IPS DF 19.7 (cell line): ENCODE measurements around the gene DMRT1.

ENCODE experiments used
- DNase-seq: peaks from one replicate; pipeline ENCODE4 v3.0.0-alpha.2; 2013; ENCODE audit warnings: low read depth, low spot score

DMRT1 gene

DNA sequence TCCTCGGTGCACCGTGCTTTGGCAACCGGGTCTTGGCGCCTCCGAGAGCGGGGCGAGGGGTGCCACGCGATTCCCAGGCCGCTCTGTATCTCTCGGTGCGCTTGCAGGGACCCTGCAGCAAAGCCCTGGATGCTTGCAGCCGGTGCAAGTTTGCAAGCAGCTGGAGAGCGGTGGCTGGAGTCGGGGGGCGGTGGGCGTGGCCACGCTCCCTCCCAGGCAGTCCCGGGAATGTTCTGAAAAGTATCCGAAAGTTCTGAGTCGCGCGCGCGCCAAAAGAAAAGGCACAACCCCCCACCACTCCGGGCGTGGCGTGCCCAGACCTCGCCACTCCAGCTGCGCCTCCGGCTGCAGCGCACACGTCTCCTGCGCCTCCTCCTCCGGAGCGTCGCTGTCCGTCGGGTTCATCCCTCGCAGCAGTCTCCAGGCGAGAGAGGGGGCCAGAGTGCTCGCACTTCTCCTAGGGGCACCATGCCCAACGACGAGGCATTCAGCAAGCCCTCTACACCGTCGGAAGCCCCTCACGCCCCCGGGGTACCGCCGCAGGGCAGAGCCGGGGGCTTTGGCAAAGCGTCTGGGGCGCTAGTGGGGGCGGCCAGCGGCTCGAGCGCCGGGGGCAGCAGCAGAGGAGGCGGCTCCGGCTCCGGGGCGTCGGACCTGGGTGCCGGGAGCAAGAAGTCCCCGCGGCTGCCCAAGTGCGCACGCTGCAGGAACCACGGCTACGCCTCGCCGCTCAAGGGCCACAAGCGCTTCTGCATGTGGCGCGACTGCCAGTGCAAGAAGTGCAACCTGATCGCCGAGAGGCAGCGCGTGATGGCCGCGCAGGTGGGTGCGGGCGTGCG is at the start of gene DMRT1:
DMRT1 (plus strand) TSS at position 327 of the 839 bp plus-strand sequence; CDS start at position 469, 142 bp downstream.
- no peak for DNase-seq

DNA sequence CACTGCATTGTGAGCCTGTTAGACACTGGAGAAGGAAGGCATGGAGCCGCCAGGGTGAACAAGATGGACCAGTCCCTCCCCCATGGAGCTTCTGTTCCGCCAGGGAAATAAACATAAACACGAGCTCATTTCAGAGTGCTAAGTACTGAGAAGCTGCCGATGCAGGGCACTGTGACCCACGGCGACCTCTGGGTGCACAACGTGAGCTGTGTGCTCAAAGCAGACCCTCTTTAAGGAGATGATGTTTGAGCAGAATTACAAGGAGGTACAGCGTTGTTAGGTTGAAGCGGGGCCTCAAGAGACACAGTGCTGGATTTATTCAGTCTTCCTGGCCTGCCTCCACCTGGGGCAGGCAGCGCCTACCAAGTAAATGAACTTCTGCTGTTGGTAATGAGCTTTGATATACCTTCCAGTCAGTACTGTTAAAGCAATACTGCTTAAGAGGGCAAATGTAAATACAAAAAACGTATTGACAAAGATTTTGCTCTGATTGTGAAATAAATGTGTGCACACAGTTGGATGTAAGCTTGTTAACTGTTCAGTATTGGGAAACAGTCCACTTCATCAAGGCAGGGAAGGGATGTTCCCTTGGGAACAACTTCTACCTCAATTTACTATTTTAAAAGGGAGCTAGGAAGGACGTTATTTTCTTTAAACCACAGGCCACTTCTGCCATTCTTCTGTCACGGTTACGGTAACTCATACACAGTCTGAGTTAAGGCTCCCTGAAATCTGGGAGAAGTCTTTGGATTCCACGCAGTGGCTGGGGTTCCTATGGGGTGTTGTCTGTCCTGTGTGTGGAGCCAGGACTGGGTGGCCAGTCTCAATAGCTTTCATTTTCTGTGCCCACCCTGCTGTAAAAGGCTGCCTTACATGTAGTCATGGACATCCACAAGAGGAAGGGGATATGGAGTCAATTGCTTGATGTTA is 48.9 kb upstream of the DMRT1 start:
- DNase-seq, result no peak

DNA sequence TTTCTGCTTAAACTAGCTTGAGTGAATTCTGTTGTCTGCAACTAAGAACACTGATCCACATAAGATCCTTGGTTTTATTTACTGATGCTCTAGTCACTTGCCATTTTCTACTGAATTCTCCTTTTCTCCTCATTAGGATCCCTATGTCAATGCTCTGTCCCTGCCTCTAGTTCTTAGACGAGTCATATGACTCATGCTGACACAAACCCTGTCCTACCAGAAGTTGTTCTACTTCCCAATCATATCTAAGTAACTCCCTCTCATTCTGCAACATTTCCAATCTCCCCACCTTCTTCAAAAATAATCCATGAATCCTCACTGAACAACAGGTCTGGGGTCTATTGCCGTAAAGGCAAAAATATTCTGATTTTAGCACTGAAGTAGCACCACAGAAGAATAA is 47.1 kb upstream of the DMRT1 start:
- no peak for DNase-seq

DNA sequence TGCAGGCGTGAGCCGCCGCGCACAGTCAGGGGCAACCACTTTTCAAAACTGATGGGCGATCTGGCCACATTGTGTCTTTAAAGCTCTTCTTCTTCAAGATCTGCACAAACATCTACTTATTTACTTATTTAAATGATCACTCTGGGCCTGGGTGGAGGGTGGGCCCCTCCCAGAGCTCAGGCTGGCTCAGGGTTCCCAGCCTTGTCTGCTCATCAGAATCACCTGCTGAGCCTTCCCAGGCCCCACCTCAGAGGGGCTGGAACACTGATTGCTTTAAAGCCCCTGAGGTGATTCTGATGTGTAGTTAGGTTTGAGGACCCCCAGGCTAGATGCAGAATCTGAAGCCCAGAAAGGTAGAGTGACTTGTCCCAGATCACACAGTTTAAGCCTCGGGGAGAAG is 45.6 kb upstream of the DMRT1 start:
- DNase-seq, result no peak

DNA sequence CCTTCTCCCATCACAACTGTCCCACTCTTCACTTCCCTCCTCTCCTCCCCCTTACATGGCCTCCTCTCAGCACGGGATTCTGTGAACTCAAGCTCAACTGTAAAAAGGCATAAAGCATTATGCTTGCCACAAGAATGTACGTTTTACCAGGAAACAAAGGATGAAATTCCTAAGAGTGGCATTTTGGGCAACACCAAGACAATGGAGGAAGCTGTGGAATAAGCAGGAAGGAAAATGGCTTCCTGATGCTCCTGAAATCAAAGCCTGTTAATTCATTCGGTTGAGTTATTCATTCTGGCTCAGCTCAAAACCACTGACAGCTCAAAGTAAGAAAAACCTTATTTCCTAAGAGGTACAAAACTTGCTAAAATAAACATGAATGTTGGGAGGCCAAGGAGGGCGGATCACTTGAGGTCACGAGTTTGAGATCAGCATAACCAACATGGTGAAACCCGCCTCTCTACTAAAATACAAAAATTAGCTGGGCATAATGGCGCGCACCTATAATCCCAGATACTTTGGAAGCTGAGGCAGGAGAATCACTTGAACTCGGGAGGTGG is 40.8 kb upstream of the DMRT1 start:
- no peak for DNase-seq

DNA sequence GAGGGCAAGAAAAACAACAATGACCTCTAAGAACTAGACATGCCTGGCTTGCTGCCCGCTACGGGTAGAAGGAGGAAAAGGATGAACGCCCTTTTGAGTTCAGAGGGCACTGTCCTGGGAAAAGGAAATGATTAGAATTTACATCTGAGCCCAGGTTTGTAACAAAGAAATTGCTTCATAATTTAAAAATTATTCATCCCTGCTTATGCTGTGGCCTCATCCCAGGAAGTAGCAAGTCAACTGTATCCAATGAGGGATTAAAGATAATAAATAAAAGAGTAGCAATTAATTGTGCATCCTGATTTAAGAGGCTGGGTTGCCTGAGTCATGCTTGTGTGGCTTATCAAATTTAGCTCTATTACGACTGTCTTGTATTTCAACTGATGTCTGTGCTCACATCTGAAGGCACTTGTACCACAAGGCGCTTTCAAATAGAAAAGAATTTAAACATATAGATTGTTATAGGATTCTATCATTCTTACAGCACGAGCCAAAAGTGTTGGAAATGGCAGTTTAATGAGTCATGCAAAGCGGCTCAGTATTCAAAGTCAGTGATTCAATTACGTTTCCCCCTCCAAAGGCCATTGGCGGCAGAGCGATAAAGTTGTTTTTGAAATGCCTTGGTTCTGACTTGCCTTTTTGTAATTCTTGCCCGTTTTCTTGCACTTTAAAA is 40.0 kb upstream of the DMRT1 start:
- no peak for DNase-seq

DNA sequence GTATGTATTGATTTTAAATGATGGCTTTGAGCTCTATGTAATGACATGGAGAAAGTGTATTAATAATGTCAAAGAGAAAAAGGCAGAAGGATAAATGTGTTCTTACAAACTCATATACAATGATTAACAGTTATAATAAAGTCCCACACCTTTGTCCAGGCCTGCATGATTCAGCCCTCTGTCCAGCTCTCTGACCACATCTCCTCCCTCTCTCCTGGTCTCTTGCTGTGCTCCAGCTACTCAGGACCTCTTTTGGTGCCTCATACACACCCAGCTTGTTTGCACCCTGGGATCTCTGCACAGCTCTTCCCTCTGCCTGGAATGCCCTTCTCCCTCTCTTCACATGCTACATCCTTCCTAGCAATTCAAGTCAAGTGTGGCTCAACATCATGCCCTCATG is 37.5 kb upstream of the DMRT1 start:
- DNase-seq, result no peak

DNA sequence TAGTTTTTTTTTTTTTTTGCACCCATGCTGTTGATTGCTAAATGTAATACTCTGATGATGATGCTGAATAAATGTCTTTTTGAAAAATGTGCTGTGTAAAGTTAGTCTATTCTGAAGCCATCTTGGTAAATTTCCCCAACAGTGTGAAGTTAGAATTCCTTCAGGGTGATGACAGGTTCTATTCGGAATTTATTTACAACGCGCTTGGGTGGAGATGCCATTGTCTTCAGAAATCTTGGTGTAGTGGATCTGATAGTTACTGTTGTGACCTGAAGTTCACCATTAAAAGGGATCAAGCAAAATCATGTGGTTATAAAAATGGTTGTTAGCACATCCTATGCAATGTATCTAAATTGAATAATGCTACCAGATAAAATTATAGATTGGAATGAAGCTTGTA is 36.3 kb upstream of the DMRT1 start:
- no peak for DNase-seq

DNA sequence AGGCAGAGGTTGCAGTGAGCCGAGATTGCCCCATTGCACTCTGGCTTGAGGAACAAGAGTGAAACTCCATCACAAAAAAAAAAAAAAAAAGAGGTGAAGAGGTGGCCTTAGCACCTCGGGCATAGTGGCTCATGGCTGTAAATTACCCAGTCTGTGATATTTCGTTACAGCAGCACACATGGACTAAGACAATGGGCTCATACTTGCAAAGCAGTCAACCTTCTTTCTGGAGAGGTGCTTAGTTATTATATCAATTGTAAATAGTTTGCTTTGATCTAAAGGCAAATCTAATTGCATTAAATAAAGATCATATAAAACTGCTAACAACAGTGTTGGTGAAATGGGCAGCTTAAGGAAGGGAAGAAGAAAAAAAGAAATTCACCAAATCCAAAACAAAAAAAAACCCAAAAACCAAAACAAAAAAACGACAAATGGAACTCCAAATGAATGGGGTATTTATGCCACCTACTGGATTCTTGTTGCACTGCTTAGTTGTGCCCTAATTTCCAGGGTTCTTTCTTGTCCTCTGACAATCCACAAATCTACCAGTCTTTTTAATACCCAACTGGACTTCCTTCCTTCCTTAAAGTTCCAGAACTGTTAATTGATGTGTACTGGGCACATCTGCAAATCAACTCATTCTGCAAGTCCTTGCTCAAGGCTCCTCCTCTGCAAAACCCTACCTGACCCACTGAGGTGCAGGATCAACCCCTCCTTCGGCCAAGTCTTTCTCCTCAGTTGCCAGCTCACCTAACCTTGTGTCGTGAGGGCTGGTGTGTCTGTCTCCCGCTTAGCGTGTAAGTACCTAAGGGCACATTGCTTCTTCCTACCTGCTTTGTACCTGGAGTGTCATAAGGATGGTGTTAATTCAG is 35.0 kb upstream of the DMRT1 start:
- DNase-seq, result no peak

DNA sequence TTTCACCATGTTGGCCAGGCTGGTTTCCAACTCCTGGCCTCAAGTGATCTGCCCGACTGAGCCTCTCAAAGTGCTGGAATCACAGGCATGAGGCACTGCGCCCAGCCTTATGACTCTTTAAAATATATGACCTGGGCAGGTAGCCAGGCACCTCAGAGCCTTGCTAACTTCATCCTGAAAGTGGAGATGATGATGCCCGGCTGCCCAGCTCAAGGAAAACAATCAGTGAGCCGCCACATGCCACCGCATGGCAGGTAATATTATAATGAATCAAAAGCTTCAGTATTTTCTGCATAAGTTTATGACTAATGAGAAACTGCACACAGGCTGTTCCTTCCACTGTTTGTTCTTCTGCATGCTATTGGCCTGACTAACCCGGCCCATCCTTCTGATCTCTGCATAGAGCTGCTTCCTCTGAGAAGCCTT is 30.4 kb upstream of the DMRT1 start:
- DNase-seq, result no peak

DNA sequence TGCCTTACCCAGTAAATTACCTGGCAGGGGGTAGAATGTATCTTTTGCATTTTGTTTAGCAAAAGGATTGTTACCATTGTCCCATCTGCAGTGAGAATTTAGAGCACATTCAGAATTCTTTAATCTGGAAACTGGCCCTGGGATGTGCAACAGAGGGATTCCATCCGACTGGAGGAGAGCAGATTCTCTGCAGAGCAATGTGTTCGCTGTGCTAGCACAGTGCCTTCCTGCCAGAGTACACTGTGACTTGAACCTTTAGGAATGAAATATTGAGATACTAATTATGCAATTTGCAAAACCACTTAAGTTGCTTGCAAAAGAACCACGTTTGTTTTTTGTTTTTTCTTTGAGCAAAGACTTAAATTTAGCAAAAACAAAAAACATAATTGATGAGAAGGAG is 22.5 kb upstream of the DMRT1 start:
- no peak for DNase-seq

DNA sequence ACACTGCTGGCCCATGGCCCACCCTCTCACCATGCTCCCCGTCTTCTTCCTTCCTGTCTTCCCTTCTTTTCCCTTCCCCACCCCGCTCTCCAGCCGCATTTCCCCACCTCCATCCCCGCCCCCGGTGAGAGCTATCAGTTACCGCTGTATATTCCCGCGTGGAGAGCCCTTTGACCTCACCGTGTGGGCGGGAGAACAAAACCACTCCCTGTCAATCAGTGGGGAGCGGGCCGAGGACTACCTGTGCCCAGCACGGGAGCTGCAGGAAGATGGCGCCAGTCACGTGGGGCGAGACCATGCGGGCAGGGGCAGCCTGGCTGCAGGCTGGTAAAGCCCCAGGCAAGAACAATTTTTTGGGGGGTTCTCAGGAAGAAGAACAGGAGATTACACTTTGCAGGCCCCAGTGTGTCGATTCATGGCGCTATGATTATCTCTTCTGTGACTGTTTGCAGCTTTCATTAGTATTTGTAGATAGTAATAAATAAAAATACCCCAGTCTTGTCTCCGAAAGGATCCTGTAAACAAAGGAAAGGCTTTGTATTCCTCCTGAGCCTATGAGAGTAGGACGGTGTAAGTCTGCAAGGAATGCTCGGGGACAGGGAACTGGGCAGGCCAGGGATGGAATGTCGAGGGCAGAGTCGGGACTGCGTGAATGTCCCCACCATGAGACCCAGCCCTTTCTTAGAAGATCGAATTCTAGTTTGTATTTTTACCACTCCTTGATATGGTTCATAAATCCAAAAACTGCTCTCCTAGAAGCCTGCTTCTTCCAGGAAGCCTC is 14.8 kb upstream of the DMRT1 start:
- no peak for DNase-seq

DNA sequence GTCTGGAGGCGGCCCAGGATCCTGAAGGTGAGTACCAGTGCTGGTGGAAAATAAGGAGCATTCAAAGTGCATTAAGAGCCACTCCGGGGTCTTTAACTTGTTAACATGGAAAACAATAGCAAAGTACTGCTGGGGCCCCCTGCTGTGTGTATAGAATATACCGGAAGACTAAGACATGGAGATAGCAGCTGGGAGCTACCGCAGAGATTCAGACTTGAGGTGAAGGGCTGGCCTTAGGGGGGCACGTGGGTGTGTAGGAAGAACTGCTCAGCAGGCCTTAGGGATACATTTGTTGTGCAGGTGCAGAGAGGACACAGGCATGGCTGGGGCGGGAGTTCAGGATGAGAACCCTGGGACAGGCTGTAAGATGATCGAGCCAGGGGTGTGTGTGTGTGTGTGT is 1.2 kb upstream of the DMRT1 start:
- DNase-seq, result peak; percentile 87

DNA sequence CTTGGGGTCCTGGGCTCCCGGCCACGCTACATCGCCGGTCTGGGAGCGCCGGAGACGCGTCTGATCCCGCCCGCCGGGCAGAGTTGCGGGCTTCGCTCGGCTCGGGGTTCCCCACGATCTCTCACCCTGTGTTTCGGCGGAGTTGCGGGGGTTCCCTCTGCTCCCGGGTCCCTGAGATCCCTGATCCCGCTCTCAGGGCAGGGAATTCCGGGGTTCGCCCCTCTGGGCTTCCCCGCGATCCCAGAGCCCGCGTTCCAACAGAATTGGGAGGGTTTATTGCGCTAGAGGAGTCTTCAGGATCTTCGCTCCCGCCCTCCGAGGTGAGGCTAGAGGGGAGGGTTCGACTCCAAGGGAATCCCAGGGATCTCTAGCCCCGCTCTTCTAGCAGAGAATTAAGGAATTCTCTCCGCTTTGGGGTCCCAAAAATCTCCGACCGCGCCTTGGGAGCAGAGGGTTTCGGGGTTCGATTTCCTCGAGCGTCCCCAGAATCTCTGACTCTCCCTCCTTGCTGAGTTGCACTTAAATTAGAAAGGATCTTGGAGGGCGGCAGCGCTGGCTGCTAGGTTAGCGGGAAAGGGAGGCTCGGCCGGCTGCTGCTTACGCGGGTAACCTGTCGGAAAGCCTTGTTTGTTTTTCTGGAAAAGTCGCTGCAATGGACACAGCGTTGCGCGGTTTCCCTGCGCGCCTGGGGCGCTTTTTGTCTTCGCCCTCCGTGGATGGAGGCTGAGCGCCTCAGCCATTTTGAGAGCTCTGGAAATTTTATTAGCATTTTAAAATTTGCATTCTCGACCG is 1.3 kb downstream of the DMRT1 start:
- no peak for DNase-seq

DNA sequence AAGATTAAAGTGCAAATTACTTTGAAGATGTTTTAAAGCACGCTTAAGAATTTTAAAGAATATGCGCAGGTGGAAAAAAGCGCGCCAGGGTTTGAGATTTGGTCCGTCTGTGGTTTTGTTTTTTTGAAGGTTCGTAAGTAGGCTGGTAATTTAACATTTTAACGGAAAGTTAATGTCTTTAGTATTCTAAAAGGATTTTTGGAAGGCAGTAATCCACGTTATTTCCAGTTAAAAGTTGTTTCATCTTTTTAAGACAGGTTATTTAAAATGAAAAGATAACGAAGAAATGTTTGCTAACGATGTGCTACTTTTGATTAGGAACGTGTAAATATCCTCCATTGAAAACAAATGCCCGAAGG is 1.9 kb downstream of the DMRT1 start:
- no peak for DNase-seq

DNA sequence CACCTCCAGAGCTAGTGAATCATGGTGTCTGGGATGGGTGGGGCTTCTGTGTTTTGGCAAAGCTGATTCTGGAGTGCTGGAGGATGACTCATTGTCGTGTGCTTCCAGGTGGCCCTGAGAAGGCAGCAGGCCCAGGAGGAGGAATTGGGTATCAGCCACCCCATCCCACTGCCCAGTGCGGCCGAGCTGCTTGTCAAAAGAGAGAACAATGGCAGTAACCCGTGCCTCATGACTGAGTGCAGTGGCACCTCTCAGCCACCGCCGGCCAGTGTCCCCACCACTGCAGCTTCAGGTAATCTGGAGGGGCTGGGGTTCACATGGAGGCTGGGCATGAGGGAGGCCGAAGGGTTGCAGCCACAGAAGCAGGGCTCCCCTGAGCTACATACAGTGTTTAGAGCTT is 5.4 kb downstream of the DMRT1 start:
- no peak for DNase-seq

DNA sequence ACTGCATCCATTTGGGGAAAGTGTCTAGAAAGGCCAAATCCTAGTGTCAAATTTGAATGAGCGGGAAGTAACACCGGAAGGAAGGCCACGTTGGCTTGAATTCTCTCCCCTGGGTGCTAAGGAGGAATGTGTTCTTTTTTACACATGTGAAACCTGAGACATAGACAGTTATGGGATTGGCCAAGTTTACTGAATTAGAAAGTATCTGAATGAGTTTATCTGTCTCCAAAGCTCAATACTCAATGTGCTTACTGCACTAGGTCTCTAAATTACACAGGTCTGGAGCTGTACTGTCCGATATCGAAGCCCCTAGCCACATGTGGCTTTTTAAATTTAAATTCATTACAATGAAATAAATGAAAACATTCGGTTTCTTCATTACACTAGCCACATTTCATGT is 6.0 kb downstream of the DMRT1 start:
- DNase-seq, result no peak

DNA sequence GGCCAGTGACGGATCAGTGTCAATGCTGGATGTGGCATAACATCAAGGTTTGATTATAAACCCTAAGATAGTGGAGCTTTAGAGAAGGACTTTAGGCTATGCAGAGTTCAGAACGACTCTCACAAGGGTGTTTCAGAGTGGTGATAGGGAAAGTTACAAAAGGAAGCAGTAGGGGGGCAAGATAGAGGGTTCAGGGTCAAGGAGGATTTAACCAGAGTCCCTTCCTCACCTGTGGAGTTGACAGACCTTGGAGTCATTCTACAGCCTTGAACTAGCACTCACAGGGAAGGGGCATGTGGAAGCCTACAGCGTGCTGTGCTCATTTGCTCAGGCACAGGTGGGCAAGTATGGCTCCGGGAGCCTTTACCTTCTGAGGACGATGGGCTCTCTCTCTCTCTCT is 7.9 kb downstream of the DMRT1 start:
- no peak for DNase-seq

DNA sequence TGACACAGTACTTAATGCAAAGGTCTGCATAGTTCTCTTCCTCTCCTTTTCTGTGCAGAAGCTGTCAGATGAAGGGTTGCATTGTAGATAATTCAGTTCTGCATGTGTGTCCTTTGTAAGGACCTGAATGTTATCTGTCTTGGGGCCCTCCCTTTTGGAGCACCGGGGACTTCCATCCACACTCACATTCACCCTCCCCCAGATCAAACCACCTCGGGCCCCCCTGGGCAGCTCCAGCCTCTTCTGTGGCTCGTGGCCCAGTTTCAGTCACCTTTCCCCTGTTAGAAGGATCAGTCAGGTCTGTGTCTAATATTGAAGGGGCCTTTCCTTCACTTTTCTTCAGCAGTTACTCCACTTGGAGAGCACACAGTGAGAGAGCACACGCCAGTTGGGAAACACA is 11.0 kb downstream of the DMRT1 start:
- no peak for DNase-seq
